ENCODE results near the gene DNAJB8.

GRCh38 chr3:128429751-128430150, 36.9 kb downstream of the DNAJB8 start:
- no peak for TF ChIP-seq CTCF (IDR thresholded peaks at IDR 0.05; ENCODE audit: low read depth, low read length, poor library complexity, severe bottlenecking)
- no peak for TF ChIP-seq EZH2phosphoT487 (IDR thresholded peaks at IDR 0.05; ENCODE audit: borderline replicate concordance, low read length)
